ENCODE measurements around the gene KLHL7. TPM values are rescaled to one million over a fixed set of nuclear protein-coding genes. Genes with fewer than 3 reads are reported as not detected.

KLHL7 gene
- total and polyA plus RNA-seq, 9 of the 15 experiments (the other 6 are each of a cell fraction or from before 2014, with no cell fraction given), result 4.2 to 63.1 (median 32.3) TPM

DNA sequence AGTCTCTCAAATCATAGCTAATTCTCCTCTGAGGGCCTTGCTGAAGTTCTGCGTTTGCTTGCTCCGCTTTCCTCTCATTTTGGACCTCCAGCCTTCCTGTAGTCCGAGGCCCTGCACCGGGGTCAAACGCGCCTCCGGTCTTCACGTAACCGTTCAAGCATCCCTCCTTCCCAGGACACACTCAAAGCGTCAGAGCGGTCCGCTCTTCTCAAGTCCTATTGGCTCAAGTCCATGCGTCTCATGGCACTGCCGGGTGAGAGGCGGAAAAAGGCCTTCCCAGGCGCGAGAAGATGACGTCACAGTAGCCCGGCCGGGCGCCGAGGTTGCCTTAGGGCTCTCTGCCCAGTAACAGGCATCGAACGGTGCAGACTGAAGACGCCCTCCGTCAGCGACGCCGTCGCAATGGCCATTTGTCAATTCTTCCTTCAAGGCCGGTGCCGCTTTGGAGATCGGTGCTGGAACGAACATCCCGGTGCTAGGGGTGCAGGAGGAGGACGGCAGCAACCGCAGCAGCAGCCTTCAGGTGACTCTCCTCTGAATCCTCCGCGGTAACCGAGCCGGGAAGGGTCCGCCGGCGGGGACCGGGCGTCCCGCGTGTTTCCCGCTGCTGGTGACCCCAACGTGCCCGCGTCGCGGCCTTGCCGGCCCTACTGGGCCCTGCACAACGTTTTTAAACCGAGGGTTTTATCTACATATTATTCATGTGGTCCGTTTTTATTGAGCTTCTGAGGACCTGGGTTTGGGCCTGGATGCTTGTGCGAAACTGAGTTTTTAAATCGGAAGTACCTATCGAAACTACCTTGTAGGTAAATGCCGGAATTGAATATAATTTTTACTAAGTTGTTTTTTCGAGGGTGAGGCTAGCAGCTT, 76.3 kb downstream of the KLHL7 start, which contains the start of gene NUP42 (continued):
- TF ChIP-seq, protein P1, sequence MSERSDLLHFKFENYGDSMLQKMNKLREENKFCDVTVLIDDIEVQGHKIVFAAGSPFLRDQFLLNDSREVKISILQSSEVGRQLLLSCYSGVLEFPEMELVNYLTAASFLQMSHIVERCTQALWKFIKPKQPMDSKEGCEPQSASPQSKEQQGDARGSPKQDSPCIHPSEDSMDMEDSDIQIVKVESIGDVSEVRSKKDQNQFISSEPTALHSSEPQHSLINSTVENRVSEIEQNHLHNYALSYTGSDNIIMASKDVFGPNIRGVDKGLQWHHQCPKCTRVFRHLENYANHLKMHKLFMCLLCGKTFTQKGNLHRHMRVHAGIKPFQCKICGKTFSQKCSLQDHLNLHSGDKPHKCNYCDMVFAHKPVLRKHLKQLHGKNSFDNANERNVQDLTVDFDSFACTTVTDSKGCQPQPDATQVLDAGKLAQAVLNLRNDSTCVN (CRISPR knock-in tag; IDR thresholded peaks at IDR 0.05), result no peak
- TF ChIP-seq, protein P2, sequence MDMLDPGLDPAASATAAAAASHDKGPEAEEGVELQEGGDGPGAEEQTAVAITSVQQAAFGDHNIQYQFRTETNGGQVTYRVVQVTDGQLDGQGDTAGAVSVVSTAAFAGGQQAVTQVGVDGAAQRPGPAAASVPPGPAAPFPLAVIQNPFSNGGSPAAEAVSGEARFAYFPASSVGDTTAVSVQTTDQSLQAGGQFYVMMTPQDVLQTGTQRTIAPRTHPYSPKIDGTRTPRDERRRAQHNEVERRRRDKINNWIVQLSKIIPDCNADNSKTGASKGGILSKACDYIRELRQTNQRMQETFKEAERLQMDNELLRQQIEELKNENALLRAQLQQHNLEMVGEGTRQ (CRISPR knock-in tag; IDR thresholded peaks at IDR 0.05), result no peak
- TF ChIP-seq HMG20B (CRISPR knock-in tag; IDR thresholded peaks at IDR 0.05) (no peak), SIN3B (IDR thresholded peaks at IDR 0.05; ENCODE audit: low read depth) (peak; percentile 87), MECOM (CRISPR knock-in tag; IDR thresholded peaks at IDR 0.05) (0 out of 2 replicates have a peak, but pooled peaks have one; percentile 26), ZNF263 (CRISPR knock-in tag; IDR thresholded peaks at IDR 0.05; ENCODE audit: borderline replicate concordance) (peak; percentile 68; the same call in 1 of the 2 replicates), LARP7 (IDR thresholded peaks at IDR 0.05) (no peak), ZNF197 (CRISPR knock-in tag; IDR thresholded peaks at IDR 0.05; ENCODE audit: low read depth) (no peak), ZNF75A (CRISPR knock-in tag; IDR thresholded peaks at IDR 0.05) (no peak), ZNF507 (tag; conservative IDR thresholded peaks at IDR 0.05) (no peak), FUS (optimal IDR thresholded peaks at IDR 0.05; ENCODE audit: low read depth, low read length) (no peak), MCM7 (IDR thresholded peaks at IDR 0.05) (no peak), RBFOX2 (IDR thresholded peaks at IDR 0.05; ENCODE audit: low read depth, low read length) (peak; percentile 100), SAFB (IDR thresholded peaks at IDR 0.05; ENCODE audit: borderline replicate concordance, low read depth, low read length) (no peak; the same call in 1 of the 2 replicates), ZNF311 (CRISPR knock-in tag; IDR thresholded peaks at IDR 0.05) (no peak), DMBX1 (CRISPR knock-in tag; IDR thresholded peaks at IDR 0.05; ENCODE audit: borderline replicate concordance) (no peak), HOXB6 (CRISPR knock-in tag; IDR thresholded peaks at IDR 0.05; ENCODE audit: borderline replicate concordance) (no peak), EZH2 (IDR thresholded peaks at IDR 0.05; ENCODE audit: borderline replicate concordance, low read depth, low read length) (no peak)
- TF ChIP-seq, protein P3, sequence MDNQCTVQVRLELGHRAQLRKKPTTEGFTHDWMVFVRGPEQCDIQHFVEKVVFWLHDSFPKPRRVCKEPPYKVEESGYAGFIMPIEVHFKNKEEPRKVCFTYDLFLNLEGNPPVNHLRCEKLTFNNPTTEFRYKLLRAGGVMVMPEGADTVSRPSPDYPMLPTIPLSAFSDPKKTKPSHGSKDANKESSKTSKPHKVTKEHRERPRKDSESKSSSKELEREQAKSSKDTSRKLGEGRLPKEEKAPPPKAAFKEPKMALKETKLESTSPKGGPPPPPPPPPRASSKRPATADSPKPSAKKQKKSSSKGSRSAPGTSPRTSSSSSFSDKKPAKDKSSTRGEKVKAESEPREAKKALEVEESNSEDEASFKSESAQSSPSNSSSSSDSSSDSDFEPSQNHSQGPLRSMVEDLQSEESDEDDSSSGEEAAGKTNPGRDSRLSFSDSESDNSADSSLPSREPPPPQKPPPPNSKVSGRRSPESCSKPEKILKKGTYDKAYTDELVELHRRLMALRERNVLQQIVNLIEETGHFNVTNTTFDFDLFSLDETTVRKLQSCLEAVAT (IDR thresholded peaks at IDR 0.05), result peak; percentile 65 to 87; a peak in 1 of 4 replicates
- TF ChIP-seq, protein P4, sequence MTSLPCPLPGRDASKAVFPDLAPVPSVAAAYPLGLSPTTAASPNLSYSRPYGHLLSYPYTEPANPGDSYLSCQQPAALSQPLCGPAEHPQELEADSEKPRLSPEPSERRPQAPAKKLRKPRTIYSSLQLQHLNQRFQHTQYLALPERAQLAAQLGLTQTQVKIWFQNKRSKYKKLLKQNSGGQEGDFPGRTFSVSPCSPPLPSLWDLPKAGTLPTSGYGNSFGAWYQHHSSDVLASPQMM (CRISPR knock-in tag; IDR thresholded peaks at IDR 0.05), result no peak
- TF ChIP-seq, protein P5, sequence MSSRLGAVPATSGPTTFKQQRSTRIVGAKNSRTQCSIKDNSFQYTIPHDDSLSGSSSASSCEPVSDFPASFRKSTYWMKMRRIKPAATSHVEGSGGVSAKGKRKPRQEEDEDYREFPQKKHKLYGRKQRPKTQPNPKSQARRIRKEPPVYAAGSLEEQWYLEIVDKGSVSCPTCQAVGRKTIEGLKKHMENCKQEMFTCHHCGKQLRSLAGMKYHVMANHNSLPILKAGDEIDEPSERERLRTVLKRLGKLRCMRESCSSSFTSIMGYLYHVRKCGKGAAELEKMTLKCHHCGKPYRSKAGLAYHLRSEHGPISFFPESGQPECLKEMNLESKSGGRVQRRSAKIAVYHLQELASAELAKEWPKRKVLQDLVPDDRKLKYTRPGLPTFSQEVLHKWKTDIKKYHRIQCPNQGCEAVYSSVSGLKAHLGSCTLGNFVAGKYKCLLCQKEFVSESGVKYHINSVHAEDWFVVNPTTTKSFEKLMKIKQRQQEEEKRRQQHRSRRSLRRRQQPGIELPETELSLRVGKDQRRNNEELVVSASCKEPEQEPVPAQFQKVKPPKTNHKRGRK (tag; IDR thresholded peaks at IDR 0.05), result no peak
- TF ChIP-seq, protein P6, sequence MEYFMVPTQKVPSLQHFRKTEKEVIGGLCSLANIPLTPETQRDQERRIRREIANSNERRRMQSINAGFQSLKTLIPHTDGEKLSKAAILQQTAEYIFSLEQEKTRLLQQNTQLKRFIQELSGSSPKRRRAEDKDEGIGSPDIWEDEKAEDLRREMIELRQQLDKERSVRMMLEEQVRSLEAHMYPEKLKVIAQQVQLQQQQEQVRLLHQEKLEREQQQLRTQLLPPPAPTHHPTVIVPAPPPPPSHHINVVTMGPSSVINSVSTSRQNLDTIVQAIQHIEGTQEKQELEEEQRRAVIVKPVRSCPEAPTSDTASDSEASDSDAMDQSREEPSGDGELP (CRISPR knock-in tag; IDR thresholded peaks at IDR 0.05; ENCODE audit: borderline replicate concordance), result peak; percentile 94

All from K562 (cell line).